NCI-H69 (cell line): ENCODE data around the gene ATP8B4.

Source experiments
- DNase-seq: peaks from one replicate; lab custom pipeline; 2025; lab: John Stamatoyannopoulos, UW

Gene ATP8B4

GRCh38 chr15:50064673-50065072 is 54.4 kb downstream of the ATP8B4 start:
- DNase-seq: no peak

- DNase-seq: no peak
Observed at GRCh38 chr15:50063226-50063625, 55.8 kb downstream of the ATP8B4 start.

DNA sequence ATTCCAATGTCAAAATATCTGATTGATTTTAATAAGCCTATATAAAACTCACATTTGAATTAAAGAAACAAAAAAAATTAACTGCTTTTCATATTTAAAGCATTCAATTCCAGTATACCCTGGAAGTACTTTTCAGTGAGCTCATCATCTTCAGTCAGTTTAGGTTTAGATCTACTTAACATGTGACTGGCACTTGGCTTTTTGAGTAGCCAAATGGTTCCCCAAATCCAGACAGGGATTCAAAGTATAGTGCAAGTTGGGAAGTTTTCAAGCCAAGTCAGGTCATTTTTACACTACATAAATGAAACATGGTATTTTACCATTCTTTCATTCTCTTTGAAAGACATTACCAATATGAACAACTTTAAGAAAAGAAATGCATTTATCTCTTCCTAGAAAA is 57.5 kb downstream of the ATP8B4 start:
- no peak for DNase-seq

DNA sequence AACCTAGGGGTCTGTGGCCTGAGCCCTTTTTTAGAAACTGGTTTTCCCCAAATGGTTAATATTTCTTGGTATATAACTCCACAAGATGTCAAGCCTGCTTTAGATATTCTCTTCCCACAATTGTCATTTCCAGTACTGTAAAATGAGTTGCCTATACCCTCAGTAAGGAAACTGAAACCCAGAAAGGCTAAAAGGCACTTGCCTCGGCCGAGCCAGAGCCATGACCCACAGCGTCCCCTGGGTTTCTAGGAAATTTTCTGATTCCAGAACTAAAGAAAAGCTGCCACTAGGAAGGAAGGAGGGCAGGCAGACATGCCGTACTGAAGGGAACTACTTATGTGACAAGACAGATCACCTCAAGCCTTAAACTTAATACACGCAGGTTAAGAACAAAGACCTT is 59.1 kb downstream of the ATP8B4 start:
- DNase-seq: no peak

GRCh38 chr15:50059203-50059772 is 59.7 kb downstream of the ATP8B4 start:
- no peak for DNase-seq

DNA sequence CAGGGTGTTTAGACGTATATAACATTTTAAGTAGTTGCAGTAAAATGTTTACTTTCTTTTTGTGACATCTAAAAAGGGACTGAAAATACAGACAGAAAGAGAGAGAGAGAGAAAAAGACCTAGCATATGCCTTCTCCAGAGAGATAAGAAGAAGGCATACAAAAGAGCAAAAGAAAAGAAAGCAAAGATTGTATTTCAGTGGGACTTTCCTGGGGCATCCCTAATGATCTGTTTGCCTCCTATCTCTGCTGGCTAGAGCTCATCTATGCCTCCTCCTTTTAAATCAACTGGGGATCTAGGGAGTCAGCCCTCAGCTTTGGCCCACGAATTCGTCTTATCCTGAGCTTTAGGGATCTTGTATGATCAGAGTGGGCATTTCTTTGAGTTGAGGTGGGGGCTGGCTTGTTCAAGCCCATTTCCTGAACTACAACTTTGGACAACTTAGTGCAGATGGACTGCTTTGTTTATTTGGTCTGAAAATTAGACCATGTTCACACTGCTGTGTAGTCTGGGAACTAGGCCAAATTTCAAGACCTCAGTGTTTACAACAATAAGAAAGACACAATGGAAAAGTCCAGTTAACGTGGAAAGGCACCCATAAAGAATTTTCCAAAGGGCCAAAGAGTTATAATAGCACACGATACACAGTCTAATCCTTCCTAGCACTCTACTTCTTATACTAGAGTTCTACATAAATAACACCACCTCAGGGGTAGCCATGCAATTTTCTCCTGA is 61.0 kb downstream of the ATP8B4 start:
- DNase-seq: peak; percentile 37

DNA sequence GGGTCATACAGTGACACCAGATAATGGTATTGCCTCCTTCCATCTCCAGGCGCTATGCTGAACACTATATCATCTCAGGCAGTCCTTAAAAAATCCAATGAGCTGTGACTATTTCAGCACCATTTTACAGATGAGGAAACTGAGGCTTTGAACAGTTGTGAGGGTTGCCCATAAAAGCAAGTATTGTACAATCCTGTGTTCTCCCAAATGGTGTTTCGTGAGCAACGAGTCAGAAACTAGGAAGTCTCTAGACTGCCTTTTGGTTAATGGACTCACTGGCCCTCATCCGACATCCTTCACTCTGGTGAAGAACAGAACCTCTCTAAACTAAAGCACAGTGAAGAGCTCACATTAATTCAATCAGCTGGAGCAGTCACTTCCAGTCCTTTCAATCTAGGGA is 61.8 kb downstream of the ATP8B4 start:
- DNase-seq: no peak

DNA sequence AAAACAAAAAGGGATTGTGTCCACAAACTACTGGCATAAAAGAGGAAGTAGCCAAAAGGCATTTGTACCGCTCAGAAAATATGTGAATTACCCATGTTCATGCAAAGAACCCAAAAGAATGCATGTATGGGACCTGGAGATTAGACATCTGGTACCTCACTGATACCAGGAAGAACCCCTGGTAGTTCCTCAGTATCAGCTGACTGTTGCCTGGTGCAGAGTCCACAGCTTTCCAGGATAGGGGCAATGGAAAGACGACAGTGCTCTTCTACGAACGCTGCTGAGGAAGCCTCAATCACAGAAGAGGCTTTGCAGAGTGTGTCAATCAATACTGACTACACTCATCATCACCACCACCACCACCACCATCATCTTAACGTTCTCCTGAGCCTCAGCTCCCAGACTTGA is 63.3 kb downstream of the ATP8B4 start:
- no peak for DNase-seq

- no peak for DNase-seq
Observed at GRCh38 chr15:50055332-50055731, 63.7 kb downstream of the ATP8B4 start.

GRCh38 chr15:50053055-50053856 is 65.8 kb downstream of the ATP8B4 start:
- DNase-seq: no peak

DNA sequence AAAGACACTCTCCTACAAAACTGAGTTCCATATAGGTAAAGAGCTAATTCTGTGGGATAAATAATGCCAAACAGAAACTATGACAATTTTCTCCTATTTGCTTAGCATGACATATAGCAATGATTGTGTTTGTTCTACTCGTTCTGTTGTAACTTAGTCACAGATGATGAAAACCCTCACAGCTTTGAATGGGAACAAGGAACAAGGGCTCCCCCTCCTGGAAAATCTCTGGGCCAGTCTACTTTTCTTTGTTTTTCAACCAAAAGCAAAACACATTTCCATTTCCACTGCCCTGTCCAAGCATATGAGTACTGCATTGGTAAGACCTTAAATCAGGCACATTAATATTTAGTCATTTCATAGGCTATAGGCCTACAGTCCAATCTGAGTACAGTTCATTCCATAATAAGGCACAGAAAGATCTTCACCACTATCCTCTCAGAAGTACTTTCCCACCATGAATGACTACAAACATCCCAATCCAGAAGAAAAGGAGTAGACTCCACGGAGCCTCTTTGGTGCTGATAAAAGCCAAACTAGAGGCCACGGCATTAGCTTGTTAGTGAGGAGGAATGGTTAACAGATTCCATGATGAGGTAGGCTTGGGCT is 67.1 kb downstream of the ATP8B4 start:
- peak; percentile 39 for DNase-seq

GRCh38 chr15:50050986-50051743 is 67.9 kb downstream of the ATP8B4 start:
- DNase-seq: no peak

GRCh38 chr15:50049871-50050270 is 69.2 kb downstream of the ATP8B4 start:
- no peak for DNase-seq

DNA sequence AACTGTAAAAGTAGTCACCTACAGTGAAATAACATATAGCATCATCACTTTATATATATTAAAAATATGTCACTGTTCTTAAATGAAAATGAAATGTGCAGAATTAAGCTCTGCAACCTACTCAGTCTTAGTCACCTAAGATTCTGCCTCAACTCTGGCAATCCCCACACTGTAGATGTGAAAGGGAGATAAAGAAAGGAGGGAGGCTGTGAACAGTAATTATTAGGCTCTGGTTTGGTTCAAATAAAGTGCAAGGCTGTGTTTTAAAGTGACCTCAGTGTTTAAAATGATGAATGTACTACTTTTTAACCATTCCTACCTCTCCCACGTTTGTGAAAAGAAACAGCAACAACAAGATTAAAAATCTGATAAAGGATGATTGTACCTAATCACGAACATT is 72.2 kb downstream of the ATP8B4 start:
- no peak for DNase-seq

DNA sequence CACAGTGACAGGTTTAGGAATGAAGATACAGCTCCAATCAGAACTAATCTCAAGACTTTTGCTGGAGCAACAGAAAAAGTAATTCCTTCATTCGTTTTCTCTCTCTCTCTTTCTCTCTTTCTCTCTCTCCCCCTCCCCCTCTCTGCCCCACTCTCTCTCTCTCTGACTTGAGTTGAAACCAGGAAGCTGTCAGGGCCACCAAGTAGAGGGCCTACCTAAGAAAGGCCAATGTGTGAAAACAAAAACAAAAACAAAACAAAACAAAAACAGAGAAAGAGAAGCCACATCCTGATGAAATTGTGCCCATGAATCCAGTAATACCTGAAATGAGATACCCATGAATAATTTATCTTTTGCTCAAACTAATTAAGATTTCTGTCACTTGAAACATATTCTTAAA is 72.9 kb downstream of the ATP8B4 start:
- DNase-seq: no peak

DNA sequence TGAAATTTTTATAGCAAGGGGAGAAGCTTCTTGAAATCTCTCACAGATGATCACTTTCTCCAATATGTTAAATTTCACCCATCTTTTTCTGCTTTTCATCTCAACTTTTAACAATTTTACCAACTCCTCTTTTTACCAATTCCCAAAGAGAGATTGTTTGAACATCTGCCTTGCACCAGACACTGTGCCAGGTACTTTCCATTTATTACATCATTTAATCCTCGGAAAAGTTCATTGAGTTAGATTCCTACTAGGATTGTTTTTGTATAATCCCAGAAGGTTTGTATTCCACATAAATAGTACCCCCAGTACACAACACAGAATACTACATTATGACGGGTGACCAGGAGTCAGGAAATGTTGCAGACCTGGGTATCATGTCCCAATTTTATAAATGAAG is 74.1 kb downstream of the ATP8B4 start:
- DNase-seq: no peak

DNA sequence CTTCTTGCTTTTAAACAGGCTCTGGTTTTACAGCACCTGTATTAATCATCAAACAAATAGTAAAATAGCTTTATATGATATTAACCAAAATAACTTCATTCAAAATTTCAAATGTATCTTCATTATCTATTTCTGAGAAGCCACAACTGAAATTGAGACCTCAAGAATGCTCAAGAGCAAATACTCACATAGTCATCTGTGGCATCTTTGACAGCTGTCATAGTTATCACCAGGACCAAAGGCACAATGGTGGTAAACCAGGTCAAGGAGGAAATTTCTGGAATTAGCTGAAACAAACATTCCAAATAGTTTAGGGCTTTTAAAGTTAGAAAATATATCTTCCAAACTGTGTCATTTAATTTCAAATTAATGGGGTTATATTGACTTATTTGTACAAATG is 74.6 kb downstream of the ATP8B4 start:
- no peak for DNase-seq

DNA sequence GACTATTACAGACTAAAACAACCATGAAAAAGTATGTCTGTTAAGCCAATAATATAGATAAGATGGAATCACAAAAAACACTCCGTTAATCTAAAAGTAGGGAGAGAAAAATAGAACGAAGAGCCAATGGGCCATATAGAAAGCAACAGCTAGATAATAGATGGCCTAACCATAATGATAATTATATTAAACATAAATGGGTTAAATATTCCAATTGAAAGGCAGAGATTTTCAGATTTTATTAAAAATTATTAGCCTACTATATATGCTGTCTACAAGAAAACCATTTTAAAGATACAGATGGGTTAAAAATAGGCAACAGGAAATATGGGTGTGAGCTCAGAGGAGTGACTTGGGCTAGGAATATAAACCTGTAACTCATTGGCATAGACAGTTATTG is 76.3 kb downstream of the ATP8B4 start:
- no peak for DNase-seq

DNA sequence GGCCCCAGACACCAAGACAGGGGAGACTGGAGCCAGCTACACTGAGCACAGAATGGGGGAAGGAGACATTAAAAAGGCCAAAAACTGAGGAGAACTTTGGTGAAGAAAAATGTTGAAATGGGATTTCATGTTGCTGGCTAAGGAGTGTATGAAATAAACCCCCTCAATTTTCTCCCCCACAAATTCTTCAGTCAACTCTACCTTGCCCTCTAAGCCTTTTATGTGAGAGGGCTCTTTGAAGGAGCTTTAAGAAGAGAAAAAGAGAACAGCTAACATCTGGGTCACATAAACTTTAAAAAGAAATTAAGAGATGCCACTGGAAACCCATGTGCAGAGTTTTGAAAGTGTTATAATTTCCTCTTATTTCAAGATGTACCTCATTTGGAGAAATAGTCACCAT is 88.6 kb downstream of the ATP8B4 start:
- no peak for DNase-seq

DNA sequence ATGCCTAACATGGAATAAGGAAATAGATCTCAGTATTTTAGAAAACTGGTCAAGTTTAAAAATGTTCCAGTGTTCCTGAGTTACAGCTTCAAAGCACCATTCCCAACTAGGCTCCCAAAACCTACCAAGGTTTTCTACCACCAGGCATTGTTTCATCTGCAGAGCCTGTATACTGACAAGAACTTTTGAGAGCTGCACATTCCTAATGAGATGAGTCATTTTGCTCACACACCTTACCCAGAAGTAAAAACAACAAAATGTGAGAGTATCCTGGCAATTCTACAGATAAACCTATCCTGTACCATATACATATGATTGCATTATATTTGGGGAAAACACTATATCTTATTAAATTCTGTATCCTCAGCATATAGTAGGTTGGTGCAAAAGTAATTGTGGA is 90.7 kb downstream of the ATP8B4 start:
- no peak for DNase-seq

DNA sequence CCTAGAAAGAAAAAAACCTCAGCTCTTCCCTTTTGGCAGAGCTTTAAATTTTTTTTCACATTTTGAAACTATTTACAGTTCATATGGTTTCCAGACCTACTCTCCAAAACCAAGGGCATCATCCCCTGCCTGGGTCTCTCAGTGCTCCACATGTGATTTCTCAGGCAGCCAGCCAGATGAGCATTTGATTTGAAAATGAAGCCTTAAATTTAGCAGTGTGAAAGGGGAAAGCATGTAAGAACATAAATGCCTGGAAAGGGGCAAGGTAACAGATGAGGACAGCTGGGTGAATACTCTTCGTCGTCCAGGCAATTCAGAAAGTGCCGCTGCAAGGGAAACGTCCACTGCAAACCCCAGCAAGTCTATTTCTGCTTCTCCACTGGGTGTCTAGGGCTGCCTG is 94.8 kb downstream of the ATP8B4 start:
- DNase-seq: no peak

DNA sequence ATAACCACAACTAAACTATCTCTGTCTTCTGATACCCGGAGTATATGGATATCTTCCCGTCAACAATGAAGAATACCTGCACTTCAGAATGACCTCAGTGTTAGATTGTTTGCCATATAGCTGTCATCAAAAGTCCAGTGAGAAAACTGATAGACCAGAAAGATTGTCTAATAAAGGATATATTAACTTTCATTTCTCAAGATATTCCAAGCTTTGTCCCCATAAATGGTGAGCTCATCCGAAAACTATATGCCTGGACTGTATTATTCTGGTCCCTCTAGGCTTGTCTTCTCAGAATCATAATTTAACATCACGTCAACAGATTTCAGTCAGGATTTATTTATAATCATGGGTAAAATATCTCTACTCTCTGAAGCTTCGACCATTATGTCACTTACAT is 100.5 kb downstream of the ATP8B4 start:
- no peak for DNase-seq
